Neural cell (in vitro differentiated cells): ENCODE results near the gene PRDM1. TPM values are rescaled to one million over a fixed set of nuclear protein-coding genes. Genes with fewer than 3 reads are reported as not detected.

ENCODE experiments used
- H2AFZ ChIP-seq: fragments of 200-600, 300-800 bp; sonication (generic), shearing (Covaris generic); 2 replicates; pipeline ENCODE4 v1.6.0; 2014; ENCODE audit warnings: low read depth, mild to moderate bottlenecking, antibody characterized with exemption, low read length, moderate library complexity
- H3F3A ChIP-seq: fragments of 200-600 bp; shearing (Covaris generic); 2 replicates; pipeline ENCODE4 v1.6.1; 2016; ENCODE audit warnings: mild to moderate bottlenecking, moderate library complexity, mixed read lengths, antibody characterized with exemption, low read length; ENCODE audit not compliant: insufficient read depth, poor library complexity, severe bottlenecking
- H3K27ac ChIP-seq: fragments of 200-600, 300-800 bp; sonication (generic), shearing (Covaris generic); 2 replicates; pipeline ENCODE4 v1.5.1; 2014; ENCODE audit warnings: mild to moderate bottlenecking, low read length, moderate library complexity
- H3K27me3 ChIP-seq: fragments of 300-800, 200-600 bp; sonication (generic), shearing (Covaris generic); 2 replicates; pipeline ENCODE4 v1.6.0; 2014; ENCODE audit warnings: mild to moderate bottlenecking, low read depth, low read length, moderate library complexity; ENCODE audit not compliant: insufficient read depth
- H3K36me3 ChIP-seq: fragments of 300-800, 200-600 bp; sonication (generic), shearing (Covaris generic); 2 replicates; pipeline ENCODE4 v1.5.1; 2014; ENCODE audit warnings: mild to moderate bottlenecking, antibody characterized with exemption, low read length, moderate library complexity; ENCODE audit not compliant: insufficient read depth
- H3K4me2 ChIP-seq: fragments of 300-800, 200-600 bp; sonication (generic), shearing (Covaris generic); 2 replicates; pipeline ENCODE4 v1.6.0; 2014; ENCODE audit warnings: mild to moderate bottlenecking, low read length
- H3K4me3 ChIP-seq: fragments of 300-800, 200-600 bp; sonication (generic), shearing (Covaris generic); 2 replicates; pipeline ENCODE4 v1.5.1; 2014; ENCODE audit warnings: mild to moderate bottlenecking, low read length, moderate library complexity
- H3K79me2 ChIP-seq: fragments of 200-600 bp; shearing (Covaris generic); replicated peaks from 2 replicates; pipeline ENCODE4 v1.6.0; 2014; ENCODE audit warnings: mild to moderate bottlenecking, low read length, moderate library complexity; ENCODE audit not compliant: insufficient read depth
- H3K9ac ChIP-seq: fragments of 300-800, 200-600 bp; sonication (generic), shearing (Covaris generic); 2 replicates; pipeline ENCODE4 v1.6.1; 2016; ENCODE audit warnings: mild to moderate bottlenecking, low read length, mixed read lengths
- H3K9me2 ChIP-seq: fragments of 200-600 bp; shearing (Covaris generic); 2 replicates; pipeline ENCODE4 v1.6.1; 2016; ENCODE audit warnings: mild to moderate bottlenecking, low read length, mixed read lengths; ENCODE audit not compliant: insufficient read depth
- H3K9me3 ChIP-seq: fragments of 200-600, 300-800 bp; sonication (generic), shearing (Covaris generic); 2 replicates; pipeline ENCODE4 v1.6.1; 2016; ENCODE audit warnings: mild to moderate bottlenecking, mixed run types, low read length, moderate library complexity, mixed read lengths
- H4K20me1 ChIP-seq: fragments of 200-600 bp; shearing (Covaris generic); 2 replicates; pipeline ENCODE4 v1.6.1; 2016; ENCODE audit warnings: mild to moderate bottlenecking, mixed run types; ENCODE audit not compliant: insufficient read depth
- CTCF ChIP-seq: fragments of 450-650 bp; IDR thresholded peaks from 2 replicates; pipeline ENCODE4 v1.5.1; 2014; ENCODE audit warnings: antibody characterized with exemption, mild to moderate bottlenecking, moderate library complexity; ENCODE audit not compliant: poor library complexity, severe bottlenecking
- EP300 ChIP-seq: fragments of 450-650 bp; conservative IDR thresholded peaks from 2 replicates; pipeline ENCODE4 v1.6.1; 2014; ENCODE audit warnings: antibody characterized with exemption, mild to moderate bottlenecking, moderate library complexity; ENCODE audit not compliant: poor library complexity, severe bottlenecking
- EZH2 ChIP-seq: fragments of 200-600, 300-800 bp; shearing (Covaris generic), sonication (generic); IDR thresholded peaks from 2 replicates; pipeline ENCODE4 v1.6.1; 2014; ENCODE audit warnings: antibody characterized with exemption, low read length, borderline replicate concordance, mild to moderate bottlenecking; ENCODE audit not compliant: insufficient read depth, poor library complexity, severe bottlenecking
- MXI1 ChIP-seq: fragments of 450-650 bp; conservative IDR thresholded peaks from 2 replicates; pipeline ENCODE4 v1.6.1; 2014; ENCODE audit warnings: antibody characterized with exemption, mild to moderate bottlenecking; ENCODE audit not compliant: poor library complexity, severe bottlenecking
- POLR2AphosphoS5 ChIP-seq: IDR thresholded peaks from 2 replicates; pipeline ENCODE4 v1.6.1; 2012
- RAD21 ChIP-seq: fragments of 450-650 bp; conservative IDR thresholded peaks from 2 replicates; pipeline ENCODE4 v1.6.1; 2014; ENCODE audit warnings: antibody characterized with exemption, mild to moderate bottlenecking, moderate library complexity
- REST ChIP-seq: IDR thresholded peaks from 2 replicates; pipeline ENCODE4 v1.6.1; 2012; ENCODE audit warnings: borderline replicate concordance
- SMC3 ChIP-seq: fragments of 450-650 bp; conservative IDR thresholded peaks from 2 replicates; pipeline ENCODE4 v1.6.1; 2014; ENCODE audit warnings: antibody characterized with exemption, mild to moderate bottlenecking, moderate library complexity; ENCODE audit not compliant: poor library complexity
- TAF1 ChIP-seq: IDR thresholded peaks from 2 replicates; pipeline ENCODE4 v1.6.1; 2012; ENCODE audit warnings: low read depth
- polyA plus RNA-seq: library from polyadenylated mRNA; depleted of rRNA; stranded (reverse); fragments of >200 nt; gene quantifications from 2 replicates; pipeline ENCODE4 v1.2.3, GENCODE V29; 2014

PRDM1 gene
- polyA plus RNA-seq, 1 donor from 2014 or later, result 0.09 TPM

- H2AFZ ChIP-seq, result no peak overlapping the region
- H3K36me3 ChIP-seq, result no peaks in the 10 kb centered on the region
- no peaks in the 10 kb centered on the region for H3K9me3 ChIP-seq
- H3F3A ChIP-seq, result no peaks in the 10 kb centered on the region
- no peaks in the 10 kb centered on the region for H3K9me2 ChIP-seq
- TF ChIP-seq EP300 (no peak), CTCF (no peak), TAF1 (no peak), RAD21 (no peak), SMC3 (no peak), MXI1 (no peak), POLR2AphosphoS5 (no peak), REST (no peak), EZH2 (no peak)
- no peak overlapping the region for H3K4me2 ChIP-seq
- no peak overlapping the region for H3K27ac ChIP-seq
- H3K27me3 ChIP-seq, result no peaks in the 10 kb centered on the region
- H3K4me3 ChIP-seq, result no peak overlapping the region
- H4K20me1 ChIP-seq, result no peaks in the 10 kb centered on the region
- no peak overlapping the region for H3K9ac ChIP-seq
- no peaks in the 10 kb centered on the region for H3K79me2 ChIP-seq
These were observed 56.8 kb downstream of the PRDM1 start for GRCh38 chr6:106142876-106143431.

- no peak overlapping the region for H2AFZ ChIP-seq
- no peak overlapping the region for H3K4me2 ChIP-seq
- no peaks in the 10 kb centered on the region for H3F3A ChIP-seq
- no peaks in the 10 kb centered on the region for H4K20me1 ChIP-seq
- no peaks in the 10 kb centered on the region for H3K9me2 ChIP-seq
- no peak for TF ChIP-seq CTCF
- no peak for TF ChIP-seq EP300
- TF ChIP-seq EZH2, result no peak
- TF ChIP-seq RAD21, result no peak
- no peak overlapping the region for H3K27ac ChIP-seq
- H3K4me3 ChIP-seq, result no peak overlapping the region
- no peaks in the 10 kb centered on the region for H3K79me2 ChIP-seq
- no peak overlapping the region for H3K9ac ChIP-seq
- no peaks in the 10 kb centered on the region for H3K36me3 ChIP-seq
- H3K9me3 ChIP-seq, result no peaks in the 10 kb centered on the region
- no peaks in the 10 kb centered on the region for H3K27me3 ChIP-seq
These were observed 57.5 kb downstream of the PRDM1 start for GRCh38 chr6:106143665-106144064.
